ENCODE data around the gene MT1B.

DNA sequence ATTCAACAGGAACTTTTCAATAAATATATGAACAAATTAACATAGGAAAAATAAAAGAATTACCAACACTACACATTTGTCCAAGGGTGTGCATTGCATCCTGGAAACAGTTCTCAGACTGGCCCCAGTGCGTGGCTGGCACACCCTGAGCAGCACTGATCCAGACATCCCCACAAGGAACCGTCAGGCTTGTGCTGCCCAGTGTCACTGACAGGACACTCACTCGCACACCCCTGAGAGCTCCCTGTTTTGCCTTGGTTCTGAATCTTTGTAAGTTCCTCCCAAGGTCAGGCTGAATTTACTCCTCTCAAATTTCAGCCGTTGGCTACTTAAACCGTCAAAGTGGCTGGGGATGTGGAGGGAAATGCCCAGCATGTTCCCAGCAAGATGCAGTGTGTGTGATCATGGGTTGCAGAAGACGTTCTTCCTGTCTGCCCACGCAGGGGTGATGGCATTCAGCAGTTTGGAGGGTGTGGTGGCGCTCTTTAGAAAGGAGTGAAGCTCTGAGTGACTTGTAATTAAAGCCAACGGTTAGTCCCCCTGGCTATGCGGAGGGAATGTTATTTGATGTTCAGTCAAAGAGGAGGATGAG is 41.6 kb upstream of the MT1B start:
- TF ChIP-seq POLR2A (IDR thresholded peaks at IDR 0.05) (peak; percentile 67 to 78), CTCF (IDR thresholded peaks at IDR 0.05) (no peak), POLR2AphosphoS5 (IDR thresholded peaks at IDR 0.05) (peak; percentile 65 to 82 (median 77))
